Prostate gland (tissue), 2 donors: ENCODE data around the gene PANK1. TPM values are rescaled to one million over a fixed set of nuclear protein-coding genes. Genes with fewer than 3 reads are reported as not detected.

Source experiments
- DNase-seq: peaks from one replicate; pipeline ENCODE4 v3.0.0-alpha.2; 2019; ENCODE audit warnings: low spot score
- H3K27ac ChIP-seq, 2 donors: fragments of 200-600 bp; sonication (generic); 2 replicates each; pipeline ENCODE4 v1.5.1; 2017 to 2019
- H3K27me3 ChIP-seq: fragments of 200-600 bp; sonication (generic); replicated peaks from 2 replicates; pipeline ENCODE4 v1.5.1; 2019; ENCODE audit not compliant: insufficient read depth
- H3K36me3 ChIP-seq, 2 donors: fragments of 200-600 bp; sonication (generic); 1 replicate in 1 of 2; 2 replicates in 1 of 2; pipeline versions ENCODE4 v1.5.1 to v1.8.1; 2017 to 2019
- H3K4me1 ChIP-seq: fragments of 200-600 bp; sonication (generic); replicated peaks from 2 replicates; pipeline ENCODE4 v1.5.1; 2019
- H3K4me3 ChIP-seq, 2 donors: fragments of 200-600 bp; sonication (generic); 2 replicates each; pipeline ENCODE4 v1.5.1; 2017 to 2019
- H3K9me3 ChIP-seq: fragments of 200-600 bp; sonication (generic); 2 replicates; pipeline ENCODE4 v1.5.1; 2017
- POLR2A ChIP-seq: fragments of 450-650 bp; IDR thresholded peaks from one replicate; pipeline ENCODE4 v1.6.1; 2016; ENCODE audit warnings: antibody characterized with exemption, mild to moderate bottlenecking
- POLR2AphosphoS5 ChIP-seq: sonication (generic); formaldehyde crosslinking; IDR thresholded peaks from one replicate; pipeline ENCODE4 v1.6.1; 2017; ENCODE audit warnings: antibody characterized with exemption
- WGBS: methylation state at CpG from one replicate; pipeline ENCODE4 v1.1.5; 2018; 5-methylcytosine and 5-hydroxymethylcytosine counted together
- intact Hi-C: fragments of 100-400 bp; cut with DNase I; formaldehyde crosslinking; loops from one replicate; pipeline ENCODE4 v1.14.2; 2022
- total RNA-seq, 2 donors: library from RNA; depleted of rRNA; stranded (reverse); fragments of >200 nt; gene quantifications; one replicate each; pipeline ENCODE4 v1.1.0, GENCODE V29; 2016
- TF ChIP-seq, protein P1 (sequence below), 4 experiments: fragments of 200-600 bp in 2 of 4; fragments of 450-650 bp in 2 of 4; sonication (generic) in 2 of 4; IDR thresholded peaks; 1 replicate in 3 of 4; 2 replicates in 1 of 4; pipeline ENCODE4 v1.5.1; 2016 to 2019; ENCODE audit warnings: antibody characterized with exemption in 4 of 4, mild to moderate bottlenecking in 2 of 4, moderate library complexity in 2 of 4

The PANK1 gene
- total RNA-seq, 2 donors from 2014 or later, result 3.1 to 16.0 TPM

DNA sequence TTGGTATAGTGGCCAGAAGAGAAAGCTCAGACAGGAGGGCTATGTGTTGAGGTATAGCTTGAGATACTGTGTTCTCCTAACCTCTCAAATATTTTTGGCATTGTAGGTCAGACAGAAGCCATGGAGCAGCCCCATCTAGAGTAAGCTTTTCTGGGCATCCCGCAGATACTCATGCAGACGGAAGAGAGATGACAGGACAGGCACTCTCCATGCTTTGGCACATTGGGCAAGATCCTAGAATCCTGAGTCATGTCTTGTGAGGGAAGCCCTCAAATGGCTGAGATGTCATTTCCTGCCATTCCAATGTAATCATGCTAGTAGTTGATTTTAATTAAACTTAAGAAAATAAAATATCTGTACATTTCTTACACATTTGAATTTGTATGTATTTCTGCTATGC is 39.6 kb upstream of the PANK1 start:
- Histone ChIP-seq H3K27ac (no peak overlapping the region), H3K4me1 (no peaks in the 10 kb centered on the region), H3K36me3 (no peaks in the 10 kb centered on the region), H3K4me3 (no peak overlapping the region), H3K27me3 (no peaks in the 10 kb centered on the region), H3K9me3 (no peaks in the 10 kb centered on the region)
- TF ChIP-seq POLR2A, result no peak
- TF ChIP-seq POLR2AphosphoS5, result no peak
- TF ChIP-seq, protein P1, sequence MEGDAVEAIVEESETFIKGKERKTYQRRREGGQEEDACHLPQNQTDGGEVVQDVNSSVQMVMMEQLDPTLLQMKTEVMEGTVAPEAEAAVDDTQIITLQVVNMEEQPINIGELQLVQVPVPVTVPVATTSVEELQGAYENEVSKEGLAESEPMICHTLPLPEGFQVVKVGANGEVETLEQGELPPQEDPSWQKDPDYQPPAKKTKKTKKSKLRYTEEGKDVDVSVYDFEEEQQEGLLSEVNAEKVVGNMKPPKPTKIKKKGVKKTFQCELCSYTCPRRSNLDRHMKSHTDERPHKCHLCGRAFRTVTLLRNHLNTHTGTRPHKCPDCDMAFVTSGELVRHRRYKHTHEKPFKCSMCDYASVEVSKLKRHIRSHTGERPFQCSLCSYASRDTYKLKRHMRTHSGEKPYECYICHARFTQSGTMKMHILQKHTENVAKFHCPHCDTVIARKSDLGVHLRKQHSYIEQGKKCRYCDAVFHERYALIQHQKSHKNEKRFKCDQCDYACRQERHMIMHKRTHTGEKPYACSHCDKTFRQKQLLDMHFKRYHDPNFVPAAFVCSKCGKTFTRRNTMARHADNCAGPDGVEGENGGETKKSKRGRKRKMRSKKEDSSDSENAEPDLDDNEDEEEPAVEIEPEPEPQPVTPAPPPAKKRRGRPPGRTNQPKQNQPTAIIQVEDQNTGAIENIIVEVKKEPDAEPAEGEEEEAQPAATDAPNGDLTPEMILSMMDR (IDR thresholded peaks at IDR 0.05), result no peak
- WGBS, result 76% methylated on average over 2 of the region's 2 CpGs
- intact Hi-C loops, result no loop called here
- no peak for DNase-seq

DNA sequence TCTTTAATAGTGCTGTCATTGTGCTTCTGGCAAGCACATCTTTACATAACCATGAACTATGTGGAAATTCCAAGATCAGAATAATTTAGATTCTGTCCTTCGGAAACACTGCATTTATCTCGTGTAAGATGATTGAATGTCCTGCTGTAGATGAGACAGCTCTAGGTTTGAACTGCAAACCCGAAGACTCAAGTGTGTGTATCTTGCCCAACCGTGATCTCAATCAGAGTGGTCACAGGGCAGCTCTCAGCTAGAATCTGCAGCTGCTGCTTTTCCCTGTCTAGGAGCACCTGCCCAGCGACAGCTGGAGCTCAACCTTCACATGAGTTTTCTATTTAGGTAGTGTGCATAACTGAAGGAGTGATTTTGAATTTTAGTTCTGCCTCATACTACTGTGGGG is 38.8 kb upstream of the PANK1 start:
- DNase-seq, result no peak
- intact Hi-C loops, result no loop called here
- WGBS, result 63% methylated on average over 5 of the region's 5 CpGs

DNA sequence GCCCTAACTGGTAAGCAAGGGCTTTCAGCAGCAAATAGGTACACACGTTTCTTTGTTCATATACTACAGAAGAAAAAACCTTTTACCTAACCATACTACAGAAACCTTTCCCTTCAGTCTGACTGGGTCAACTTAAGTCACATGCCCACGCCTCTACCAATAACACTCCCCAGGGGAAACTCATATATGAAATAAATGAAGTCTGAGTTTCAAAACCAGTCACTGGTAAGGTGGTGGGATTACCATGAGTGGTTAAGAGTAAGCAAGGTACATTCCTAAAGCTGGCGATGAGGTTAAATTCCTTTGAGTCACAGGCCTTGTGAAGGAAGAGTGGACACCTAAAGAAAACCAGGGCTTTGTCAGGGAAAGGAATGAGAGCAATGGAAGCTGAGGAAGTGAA is 34.9 kb upstream of the PANK1 start:
- no peaks in the 10 kb centered on the region for H3K9me3 ChIP-seq
- no peak overlapping the region for H3K27ac ChIP-seq
- H3K36me3 ChIP-seq, result no peaks in the 10 kb centered on the region
- no peaks in the 10 kb centered on the region for H3K27me3 ChIP-seq
- H3K4me3 ChIP-seq, result no peak overlapping the region
- 87% methylated on average over 3 of the region's 3 CpGs for WGBS
- intact Hi-C loops, result no loop called here
- no peak for DNase-seq
- H3K4me1 ChIP-seq, result no peaks in the 10 kb centered on the region
- TF ChIP-seq, protein P1 (IDR thresholded peaks at IDR 0.05), result no peak
- no peak for TF ChIP-seq POLR2A
- TF ChIP-seq POLR2AphosphoS5, result no peak

More for the DNA sequence above, 38.8 kb upstream of the PANK1 start:
- H3K9me3 ChIP-seq, result no peaks in the 10 kb centered on the region
- TF ChIP-seq, protein P1 (IDR thresholded peaks at IDR 0.05), result no peak
- TF ChIP-seq POLR2A, result no peak
- no peak for TF ChIP-seq POLR2AphosphoS5
- H3K27ac ChIP-seq, result no peak overlapping the region
- H3K4me3 ChIP-seq, result no peak overlapping the region
- H3K36me3 ChIP-seq, result no peaks in the 10 kb centered on the region
- H3K27me3 ChIP-seq, result no peaks in the 10 kb centered on the region
- no peaks in the 10 kb centered on the region for H3K4me1 ChIP-seq

DNA sequence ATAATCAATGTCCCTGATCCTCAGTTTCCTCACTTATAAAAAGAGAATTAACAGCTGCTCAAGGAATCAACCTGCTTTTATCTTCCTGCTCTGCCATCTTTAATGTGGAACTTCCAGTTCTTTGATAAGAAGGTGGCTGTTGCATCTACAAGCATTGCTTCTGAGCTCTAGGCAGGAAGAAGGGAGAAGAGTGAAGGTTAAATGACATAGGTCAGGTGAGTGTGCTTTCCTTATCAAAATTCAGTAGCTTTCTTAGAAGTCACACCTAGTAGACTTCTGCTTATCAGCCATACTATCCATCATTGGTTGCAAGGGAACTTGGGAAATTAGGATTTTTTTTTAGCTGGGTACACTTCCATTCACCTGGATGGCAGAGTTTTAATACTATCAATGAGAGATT is 32.3 kb upstream of the PANK1 start:
- Histone ChIP-seq H3K36me3 (no peaks in the 10 kb centered on the region), H3K4me3 (no peak overlapping the region), H3K9me3 (no peaks in the 10 kb centered on the region)

DNA sequence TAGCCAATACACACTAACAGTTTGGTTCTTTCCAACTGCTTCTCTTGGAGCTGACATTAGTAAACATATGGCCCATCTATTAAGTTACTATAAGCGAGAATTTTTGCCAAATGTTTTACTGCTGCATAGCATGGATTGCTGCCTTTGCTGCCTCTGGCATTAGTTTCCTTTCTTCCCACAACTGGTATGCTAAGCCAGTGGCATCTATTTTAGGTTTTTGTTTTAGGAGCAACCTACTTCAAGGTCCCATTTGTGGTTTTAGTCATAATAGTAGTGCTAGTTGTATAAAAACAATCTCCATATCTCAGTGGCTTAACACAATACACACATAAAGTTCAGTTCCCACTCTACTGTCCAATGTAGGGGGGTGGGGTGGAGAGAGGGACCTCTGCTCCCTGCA is 25.9 kb upstream of the PANK1 start:
- TF ChIP-seq POLR2A (no peak), POLR2AphosphoS5 (no peak)
- TF ChIP-seq, protein P1 (IDR thresholded peaks at IDR 0.05), result no peak
- Histone ChIP-seq H3K27me3 (no peaks in the 10 kb centered on the region), H3K4me3 (no peak overlapping the region), H3K36me3 (no peaks in the 10 kb centered on the region), H3K27ac (no peak overlapping the region), H3K4me1 (no peaks in the 10 kb centered on the region), H3K9me3 (no peaks in the 10 kb centered on the region)
- no peak for DNase-seq
- WGBS, result 50% methylated on average over 1 of the region's 1 CpG
- intact Hi-C loops, result no loop called here

More for the DNA sequence above, 32.3 kb upstream of the PANK1 start:
- intact Hi-C loops, result no loop called here
- TF ChIP-seq POLR2AphosphoS5 (no peak), POLR2A (no peak)
- TF ChIP-seq, protein P1 (IDR thresholded peaks at IDR 0.05), result no peak
- no peaks in the 10 kb centered on the region for H3K4me1 ChIP-seq
- no peak overlapping the region for H3K27ac ChIP-seq
- no peak for DNase-seq
- H3K27me3 ChIP-seq, result no peaks in the 10 kb centered on the region
